NB4 (cell line): ENCODE results near the gene ESYT2.

Source experiments
- MYC ChIP-seq: IDR thresholded peaks from 2 replicates; pipeline ENCODE4 v1.6.1; 2011; ENCODE audit warnings: low read depth, low read length
- POLR2A ChIP-seq: IDR thresholded peaks from 2 replicates; pipeline ENCODE4 v1.6.1; 2011; ENCODE audit warnings: mild to moderate bottlenecking; ENCODE audit not compliant: insufficient read length; ENCODE audit errors: extremely low read depth
- TF ChIP-seq, protein P1 (sequence below): IDR thresholded peaks from one replicate; pipeline ENCODE4 v1.5.1; 2012; ENCODE audit warnings: low read depth, low read length

DNA sequence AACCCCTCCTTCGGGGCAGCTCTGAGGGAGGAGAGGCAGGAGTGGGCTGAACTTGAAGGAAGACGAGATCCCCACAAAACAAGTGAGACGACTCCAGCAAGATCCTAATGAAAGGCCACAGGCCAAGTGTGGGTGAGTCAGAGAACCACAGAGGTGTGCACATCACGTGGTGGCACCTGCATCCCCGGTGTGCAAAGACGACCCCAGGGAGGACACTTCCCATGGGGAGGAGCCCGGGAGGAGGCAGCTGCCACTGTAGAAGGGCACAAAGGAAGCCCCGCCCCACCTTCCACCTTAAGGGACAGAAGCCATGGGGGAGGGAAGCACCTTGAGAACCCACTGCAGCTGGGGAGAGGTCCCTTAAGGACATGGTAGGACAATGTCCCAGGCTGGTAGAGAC is 45.7 kb downstream of the ESYT2 start:
- TF ChIP-seq POLR2A (no peak), MYC (no peak)
- TF ChIP-seq, protein P1, sequence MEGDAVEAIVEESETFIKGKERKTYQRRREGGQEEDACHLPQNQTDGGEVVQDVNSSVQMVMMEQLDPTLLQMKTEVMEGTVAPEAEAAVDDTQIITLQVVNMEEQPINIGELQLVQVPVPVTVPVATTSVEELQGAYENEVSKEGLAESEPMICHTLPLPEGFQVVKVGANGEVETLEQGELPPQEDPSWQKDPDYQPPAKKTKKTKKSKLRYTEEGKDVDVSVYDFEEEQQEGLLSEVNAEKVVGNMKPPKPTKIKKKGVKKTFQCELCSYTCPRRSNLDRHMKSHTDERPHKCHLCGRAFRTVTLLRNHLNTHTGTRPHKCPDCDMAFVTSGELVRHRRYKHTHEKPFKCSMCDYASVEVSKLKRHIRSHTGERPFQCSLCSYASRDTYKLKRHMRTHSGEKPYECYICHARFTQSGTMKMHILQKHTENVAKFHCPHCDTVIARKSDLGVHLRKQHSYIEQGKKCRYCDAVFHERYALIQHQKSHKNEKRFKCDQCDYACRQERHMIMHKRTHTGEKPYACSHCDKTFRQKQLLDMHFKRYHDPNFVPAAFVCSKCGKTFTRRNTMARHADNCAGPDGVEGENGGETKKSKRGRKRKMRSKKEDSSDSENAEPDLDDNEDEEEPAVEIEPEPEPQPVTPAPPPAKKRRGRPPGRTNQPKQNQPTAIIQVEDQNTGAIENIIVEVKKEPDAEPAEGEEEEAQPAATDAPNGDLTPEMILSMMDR, result no peak
